Measurements from ENCODE around the gene TUBE1.

DNA sequence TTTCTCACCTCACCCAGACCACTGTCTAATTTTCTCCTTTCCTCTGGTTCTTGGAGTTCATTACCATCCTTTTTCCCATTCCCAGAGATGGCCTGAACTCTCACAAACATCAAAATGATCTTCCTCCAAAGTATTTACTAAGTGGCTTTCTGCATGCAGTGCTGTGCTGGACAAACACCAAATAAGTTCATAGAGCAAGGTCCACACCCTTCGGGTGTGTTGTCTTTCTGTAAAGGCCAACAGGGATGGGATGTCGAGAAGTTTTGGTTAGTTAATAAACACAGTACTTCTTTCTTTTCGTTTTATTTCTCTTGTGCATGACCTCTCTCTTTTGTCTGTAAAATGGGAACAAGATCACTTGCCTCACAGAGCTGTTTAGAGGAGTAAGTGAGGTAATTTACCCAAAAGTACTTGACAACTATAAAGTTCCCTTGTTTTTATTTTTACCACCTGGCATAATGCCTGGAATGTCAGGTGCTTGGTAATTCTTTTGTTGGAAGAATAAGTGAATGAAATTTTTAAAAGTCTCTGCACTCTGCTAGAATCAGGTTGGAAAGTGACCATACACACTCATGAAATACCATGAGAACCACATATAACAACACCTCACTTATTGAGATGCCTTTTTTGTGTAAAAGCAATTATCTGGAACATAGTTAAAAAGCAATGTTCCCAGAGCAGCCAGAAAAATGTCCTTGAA, 56.2 kb downstream of the TUBE1 start:
- TF ChIP-seq CTCF (IDR thresholded peaks at IDR 0.05 in 4 of 5, conservative IDR thresholded peaks at IDR 0.05 in 1 of 5): no peak
- TF ChIP-seq POLR2A (IDR thresholded peaks at IDR 0.05): no peak
